SU-DHL-6 (cell line): ENCODE data around the gene GH2.
A peak's percentile ranks its signal among the peaks of the same experiment; 100 is the strongest.

ENCODE experiments used
- EZH2phosphoT487 ChIP-seq: fragments of 200-600 bp; sonication (generic), shearing (Covaris generic); conservative IDR thresholded peaks from 2 replicates; pipeline ENCODE4 v1.6.1; 2018; ENCODE audit warnings: mild to moderate bottlenecking, antibody characterized with exemption, low read length, moderate library complexity, mixed read lengths
- TF ChIP-seq, protein P1 (sequence below): fragments of 200-600 bp; sonication (generic); IDR thresholded peaks from one replicate; pipeline ENCODE4 v1.5.1; 2017; ENCODE audit warnings: antibody characterized with exemption, mild to moderate bottlenecking, low read length, moderate library complexity; ENCODE audit not compliant: insufficient read depth, poor library complexity, severe bottlenecking

DNA sequence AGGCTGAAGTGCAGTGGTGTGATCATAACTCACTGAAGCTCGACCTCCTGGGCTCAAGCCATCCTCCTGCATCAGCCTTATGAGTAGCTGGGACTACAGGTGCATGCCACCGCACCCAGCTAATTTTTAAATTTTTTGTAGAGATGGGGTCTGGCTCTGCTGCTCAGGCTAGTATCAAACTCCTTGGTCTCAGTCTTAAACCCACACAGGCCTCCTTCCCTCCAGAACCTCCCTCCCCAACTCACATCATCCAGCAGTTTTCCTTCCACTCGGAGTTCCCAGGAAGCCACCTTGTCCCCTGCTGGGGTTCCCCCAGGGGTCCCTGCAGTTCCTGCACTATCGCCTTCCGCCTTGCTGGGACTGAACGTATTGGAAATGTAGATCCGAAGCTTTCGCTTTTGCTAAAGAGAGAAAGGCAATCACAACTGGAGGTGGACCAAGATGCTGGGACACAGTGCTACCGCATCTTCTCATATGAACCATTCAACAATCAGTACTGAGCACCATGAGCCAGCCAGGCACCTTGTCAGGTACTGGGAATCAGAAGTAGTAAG is 46.5 kb downstream of the GH2 start:
- TF ChIP-seq, protein P1, sequence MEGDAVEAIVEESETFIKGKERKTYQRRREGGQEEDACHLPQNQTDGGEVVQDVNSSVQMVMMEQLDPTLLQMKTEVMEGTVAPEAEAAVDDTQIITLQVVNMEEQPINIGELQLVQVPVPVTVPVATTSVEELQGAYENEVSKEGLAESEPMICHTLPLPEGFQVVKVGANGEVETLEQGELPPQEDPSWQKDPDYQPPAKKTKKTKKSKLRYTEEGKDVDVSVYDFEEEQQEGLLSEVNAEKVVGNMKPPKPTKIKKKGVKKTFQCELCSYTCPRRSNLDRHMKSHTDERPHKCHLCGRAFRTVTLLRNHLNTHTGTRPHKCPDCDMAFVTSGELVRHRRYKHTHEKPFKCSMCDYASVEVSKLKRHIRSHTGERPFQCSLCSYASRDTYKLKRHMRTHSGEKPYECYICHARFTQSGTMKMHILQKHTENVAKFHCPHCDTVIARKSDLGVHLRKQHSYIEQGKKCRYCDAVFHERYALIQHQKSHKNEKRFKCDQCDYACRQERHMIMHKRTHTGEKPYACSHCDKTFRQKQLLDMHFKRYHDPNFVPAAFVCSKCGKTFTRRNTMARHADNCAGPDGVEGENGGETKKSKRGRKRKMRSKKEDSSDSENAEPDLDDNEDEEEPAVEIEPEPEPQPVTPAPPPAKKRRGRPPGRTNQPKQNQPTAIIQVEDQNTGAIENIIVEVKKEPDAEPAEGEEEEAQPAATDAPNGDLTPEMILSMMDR, result peak; percentile 2
- TF ChIP-seq EZH2phosphoT487, result no peak
